ENCODE results near the gene HNRNPM. TPM values are rescaled to one million over a fixed set of nuclear protein-coding genes. Genes with fewer than 3 reads are reported as not detected.
A peak's percentile ranks its signal among the peaks of the same experiment; 100 is the strongest.

Gene HNRNPM
- total RNA-seq, 1 experiment from 2014 or later, result 68.3 TPM

- DNase-seq (ENCODE audit: low read depth), result peak; percentile 45
Measured at GRCh38 chr19:8459520-8460270, 14.9 kb downstream of the HNRNPM start.

DNA sequence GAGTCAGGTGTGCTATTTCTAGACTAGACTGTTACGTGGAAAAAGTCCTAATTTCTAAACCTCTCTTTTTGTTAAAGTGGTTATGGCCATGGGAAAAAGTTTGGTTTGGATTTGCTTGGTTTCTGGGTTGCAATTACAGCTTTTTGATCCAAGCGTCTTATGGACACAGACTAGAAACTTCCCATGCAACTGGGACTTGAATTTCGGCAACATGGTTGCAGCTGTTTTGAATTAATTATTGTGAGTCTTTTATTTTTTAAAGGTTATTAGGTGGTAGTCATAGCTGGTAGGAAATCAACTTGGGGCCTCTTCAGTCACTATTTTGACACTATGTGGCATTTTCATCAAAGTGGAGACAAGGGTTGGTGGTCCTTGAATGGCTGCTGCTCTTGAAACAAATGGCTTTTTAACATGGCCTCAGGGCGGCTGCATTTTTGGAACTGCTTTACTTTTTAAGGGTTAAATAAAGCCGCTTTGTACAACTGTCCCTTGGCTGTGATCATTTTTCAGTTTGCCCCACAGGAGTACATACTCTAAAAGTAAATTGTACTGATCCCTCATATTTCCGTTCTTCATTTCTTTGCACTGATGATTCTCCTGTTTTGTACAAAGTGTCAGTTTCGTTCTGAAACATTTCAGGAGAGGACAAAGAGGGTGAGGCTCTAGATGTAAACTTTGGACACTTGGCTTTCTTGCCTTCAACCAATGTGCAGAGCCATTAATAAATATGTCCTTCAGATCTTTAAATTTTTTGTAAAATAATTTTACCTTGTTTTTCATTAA, 15.9 kb downstream of the HNRNPM start:
- DNase-seq (ENCODE audit: low read depth), result no peak

DNA sequence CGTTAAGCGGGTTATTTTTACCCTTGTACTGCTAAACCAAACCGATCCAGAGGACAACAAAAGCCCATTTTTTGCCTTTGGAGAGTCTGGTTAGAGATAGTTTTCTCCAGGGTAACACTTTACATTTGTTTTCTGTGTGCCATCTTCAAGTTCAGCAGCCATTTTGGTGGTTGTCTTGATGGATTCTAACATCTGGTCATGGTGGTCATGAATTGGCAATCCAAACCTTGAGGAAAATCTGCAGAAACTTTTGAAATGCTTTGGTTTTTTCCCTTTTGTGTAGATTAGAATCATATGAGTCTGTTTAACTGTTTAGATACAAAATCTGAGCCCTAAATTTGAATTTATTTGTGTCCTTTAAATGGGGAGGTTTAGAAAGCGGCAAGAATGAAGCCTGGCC, 16.6 kb downstream of the HNRNPM start:
- no peak for DNase-seq (ENCODE audit: low read depth)

- DNase-seq (ENCODE audit: low read depth), result no peak
Measured at GRCh38 chr19:8461891-8462290, 17.1 kb downstream of the HNRNPM start.

DNA sequence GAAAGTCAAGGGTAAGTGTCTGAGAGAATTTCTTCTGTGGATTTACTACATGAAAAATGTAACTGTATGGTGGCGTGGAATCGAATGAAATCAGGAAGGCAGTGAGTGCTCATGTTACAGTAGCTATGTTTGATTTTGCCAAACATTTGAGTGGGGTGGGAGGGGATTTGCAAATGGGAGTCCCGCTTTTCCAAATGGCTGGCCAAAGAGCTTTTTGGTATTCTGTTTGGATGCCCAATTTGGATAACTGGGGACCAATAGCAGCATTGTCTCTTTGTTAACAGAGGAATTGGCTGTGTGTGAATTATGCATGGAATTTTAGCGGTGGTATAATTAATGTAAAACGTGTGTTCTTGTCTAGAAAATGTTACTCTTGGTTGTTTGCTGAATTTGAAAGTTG, 17.8 kb downstream of the HNRNPM start:
- DNase-seq (ENCODE audit: low read depth), result no peak

DNA sequence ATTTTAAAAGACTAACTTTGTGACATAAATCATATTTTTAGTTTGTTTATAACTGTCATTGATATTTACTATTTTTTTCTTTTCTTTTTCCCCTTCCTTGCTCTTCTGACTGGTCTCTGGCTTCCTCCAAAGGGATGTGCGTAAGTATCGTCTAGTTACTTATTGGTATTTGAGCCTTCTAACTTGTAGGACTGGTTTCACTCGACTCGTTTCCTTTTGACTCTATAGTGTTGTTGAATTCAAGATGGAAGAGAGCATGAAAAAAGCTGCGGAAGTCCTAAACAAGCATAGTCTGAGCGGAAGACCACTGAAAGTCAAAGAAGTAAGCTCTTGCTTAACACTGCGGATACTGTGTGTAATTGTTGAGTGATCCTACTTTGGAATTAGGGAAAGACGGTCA, 18.6 kb downstream of the HNRNPM start:
- no peak for DNase-seq (ENCODE audit: low read depth)

GRCh38 chr19:8466018-8466417, 21.2 kb downstream of the HNRNPM start:
- no peak for DNase-seq (ENCODE audit: low read depth)

DNA sequence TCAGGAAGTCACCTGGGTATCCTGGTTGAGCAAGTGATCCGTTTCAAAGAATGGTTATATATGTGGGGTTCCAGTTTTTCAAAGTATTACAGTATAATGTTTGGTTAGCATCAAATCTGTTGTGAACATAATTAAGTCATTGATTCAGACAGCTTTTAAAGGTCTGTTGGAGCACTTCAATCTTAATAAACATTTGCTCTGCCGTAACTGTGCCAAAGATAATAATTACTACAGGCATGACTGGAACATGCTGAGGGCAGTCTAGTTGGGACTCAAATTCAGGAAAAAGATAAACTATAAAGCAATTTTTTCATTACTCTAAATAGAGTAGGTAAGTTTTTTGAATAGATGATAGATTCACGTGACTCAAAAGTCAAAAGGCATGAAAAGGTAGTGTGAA, 23.3 kb downstream of the HNRNPM start:
- no peak for DNase-seq (ENCODE audit: low read depth)

GRCh38 chr19:8468761-8469373, 24.1 kb downstream of the HNRNPM start:
- DNase-seq (ENCODE audit: low read depth), result no peak

- DNase-seq (ENCODE audit: low read depth), result no peak
Measured at GRCh38 chr19:8469613-8470368, 25.0 kb downstream of the HNRNPM start.

- no peak for DNase-seq (ENCODE audit: low read depth)
Measured at GRCh38 chr19:8473648-8474476, 29.1 kb downstream of the HNRNPM start.

DNA sequence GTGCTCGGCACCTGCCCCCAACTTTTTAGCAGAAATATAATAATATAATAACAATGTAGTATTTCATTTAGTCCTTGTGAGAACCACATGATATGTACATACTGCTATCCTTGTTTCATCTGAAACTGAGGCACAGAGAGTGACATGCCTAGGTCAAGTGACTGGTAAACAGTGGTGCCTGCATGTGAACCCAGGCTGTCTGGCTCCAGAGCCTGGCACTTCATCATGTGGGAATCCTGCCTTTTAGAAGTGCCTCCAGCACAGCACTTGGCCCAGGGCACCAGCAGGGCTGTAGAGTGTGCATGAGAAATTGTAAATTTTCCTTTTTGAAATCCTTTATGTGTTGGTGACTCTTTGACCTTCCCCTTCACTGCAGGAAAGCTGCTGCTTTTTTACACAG, 30.2 kb downstream of the HNRNPM start:
- DNase-seq (ENCODE audit: low read depth), result no peak

- DNase-seq (ENCODE audit: low read depth), result no peak
Measured at GRCh38 chr19:8476524-8476923, 31.7 kb downstream of the HNRNPM start.

- no peak for DNase-seq (ENCODE audit: low read depth)
Measured at GRCh38 chr19:8477889-8478288, 33.1 kb downstream of the HNRNPM start.

DNA sequence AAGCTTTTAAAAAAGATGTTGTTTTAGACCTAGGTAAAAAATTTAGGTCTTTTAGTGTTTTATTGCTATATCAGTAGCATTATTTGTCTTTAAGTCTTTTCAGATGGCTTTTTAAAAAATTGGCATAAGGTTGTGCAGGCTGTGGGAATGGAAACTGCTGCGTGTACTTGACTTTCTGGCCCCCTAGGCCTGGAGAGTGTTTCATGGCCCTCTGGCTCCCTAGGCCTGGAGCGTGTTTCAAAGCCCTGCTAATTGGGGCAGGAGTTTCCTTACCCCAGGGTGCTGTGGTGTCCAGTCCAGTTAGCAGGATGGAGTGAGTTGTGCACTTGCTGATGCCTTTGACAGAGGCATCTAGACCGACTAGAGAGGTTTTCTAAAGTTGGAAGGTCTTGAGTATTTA, 33.8 kb downstream of the HNRNPM start:
- no peak for DNase-seq (ENCODE audit: low read depth)

GRCh38 chr19:8481201-8481600, 36.4 kb downstream of the HNRNPM start:
- DNase-seq (ENCODE audit: low read depth), result no peak

GRCh38 chr19:8481616-8482015, 36.8 kb downstream of the HNRNPM start:
- no peak for DNase-seq (ENCODE audit: low read depth)

DNA sequence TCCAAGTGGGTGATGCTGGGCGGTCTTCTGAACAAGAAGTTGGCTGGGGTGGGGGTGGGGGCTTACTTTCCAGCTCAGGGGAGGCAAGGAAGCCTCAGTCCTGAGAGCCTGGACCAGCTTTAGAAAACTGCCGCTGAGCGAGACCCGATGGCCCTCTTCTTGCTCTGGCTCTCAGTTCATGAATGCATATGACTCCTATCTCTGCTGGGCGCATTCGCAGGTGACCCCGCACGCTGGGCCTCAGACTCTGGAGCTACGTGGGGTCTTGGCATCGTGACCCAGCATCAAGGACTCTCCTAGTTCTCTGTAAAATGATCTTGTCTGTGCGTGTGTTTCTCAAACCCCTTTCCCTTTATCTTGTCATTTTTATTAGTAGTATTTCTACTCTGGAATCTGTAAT, 37.9 kb downstream of the HNRNPM start:
- no peak for DNase-seq (ENCODE audit: low read depth)

DNA sequence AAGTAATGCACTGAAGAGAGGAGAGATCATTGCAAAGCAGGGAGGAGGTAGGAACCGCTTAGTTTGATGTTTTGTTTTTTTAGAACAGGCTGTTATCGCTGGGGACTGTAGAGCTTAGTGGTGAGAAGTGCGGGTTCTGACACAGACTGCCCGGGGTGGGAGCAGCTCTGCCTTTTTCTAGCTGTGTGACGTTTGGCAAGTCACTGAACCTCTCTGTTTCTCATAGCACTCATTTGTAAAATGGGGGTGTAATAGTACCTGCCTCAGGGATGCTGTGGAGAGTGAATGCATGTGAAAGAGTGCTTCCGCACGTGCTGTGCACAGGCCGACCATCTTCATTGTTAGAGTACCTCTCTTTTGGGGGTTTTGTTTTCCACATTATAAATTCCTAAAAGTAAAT, 38.4 kb downstream of the HNRNPM start:
- no peak for DNase-seq (ENCODE audit: low read depth)

- DNase-seq (ENCODE audit: low read depth), result no peak
Measured at GRCh38 chr19:8484331-8484894, 39.6 kb downstream of the HNRNPM start.
